BJ (cell line): ENCODE data around the gene NAA10. TPM values are rescaled to one million over a fixed set of nuclear protein-coding genes. Genes with fewer than 3 reads are reported as not detected.
A peak's percentile ranks its signal among the peaks of the same experiment; 100 is the strongest.

Source experiments
- CTCF ChIA-PET: fragments of 350-600 bp; formaldehyde crosslinking; extraction: SDS; loops from one replicate; lab custom pipeline; 2021; ENCODE audit warnings: antibody characterized with exemption, inconsistent platforms; lab: Yijun Ruan, JAX
- POLR2A ChIA-PET: fragments of 300-600 bp; sonication (Branson Sonifier 250); formaldehyde crosslinking; extraction: SDS; loops from one replicate; lab custom pipeline; 2021; ENCODE audit warnings: antibody characterized with exemption; lab: Charles Lee
- DNase-seq: peaks from one replicate; pipeline ENCODE4 v3.0.0-alpha.2; 2011; ENCODE audit warnings: low read depth
- H3K27me3 ChIP-seq: 2 replicates; pipeline ENCODE4 v1.6.0; 2011; ENCODE audit warnings: low read length; ENCODE audit not compliant: control insufficient read depth, insufficient read depth
- H3K36me3 ChIP-seq: 2 replicates; pipeline ENCODE4 v1.5.1; 2011; ENCODE audit warnings: low read length; ENCODE audit not compliant: control insufficient read depth, insufficient read depth
- H3K4me3 ChIP-seq: 2 replicates; pipeline ENCODE4 v1.5.1; 2011; ENCODE audit warnings: low read depth, mild to moderate bottlenecking, control low read depth, low read length
- polyA plus RNA-seq: library from polyadenylated mRNA; depleted of rRNA; stranded (reverse); fragments of >200 nt; gene quantifications from 2 replicates; pipeline ENCODE4 v1.2.3, GENCODE V29; 2011
- TF ChIP-seq, protein P1 (sequence below): IDR thresholded peaks from 2 replicates; pipeline ENCODE4 v1.5.1; 2011; ENCODE audit warnings: low read depth, mild to moderate bottlenecking, control low read depth, inconsistent platforms, low read length, moderate library complexity; ENCODE audit not compliant: insufficient read depth

The NAA10 gene
- polyA plus RNA-seq, 1 experiment = 76.0 TPM

DNA sequence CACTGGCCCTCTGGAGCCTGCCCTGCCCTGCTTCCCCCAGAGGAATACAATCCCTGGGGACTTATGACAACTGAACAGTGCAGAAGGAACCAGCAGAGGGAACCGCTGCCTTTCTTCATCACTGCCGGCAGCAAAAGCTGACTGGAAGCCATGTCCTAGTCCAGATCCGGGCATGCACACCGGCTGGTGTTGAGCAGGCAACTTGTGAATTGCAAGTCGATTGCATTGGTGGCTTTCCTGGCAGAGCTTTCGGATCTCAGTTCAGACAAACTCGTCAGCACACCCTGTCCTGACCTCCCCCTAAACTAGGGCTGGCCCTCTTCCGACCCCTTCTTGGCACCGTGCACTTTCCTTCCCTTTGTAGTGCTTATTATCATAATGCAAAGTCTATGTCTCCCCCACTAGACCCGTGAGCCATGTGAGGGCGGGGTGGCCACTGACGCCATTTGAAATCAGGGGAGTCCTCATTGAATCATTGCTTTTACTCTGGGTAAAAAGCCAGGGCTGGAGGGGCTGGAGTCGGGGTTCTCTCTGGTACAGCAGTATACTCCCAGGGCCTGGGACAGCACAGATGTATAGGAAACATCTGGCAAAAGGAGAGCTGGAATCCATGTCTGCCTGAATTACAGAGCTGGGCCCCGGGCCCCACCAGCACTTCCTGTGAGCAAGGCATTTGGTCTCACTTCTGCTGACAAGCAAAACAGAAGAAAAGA, 10.5 kb downstream of the NAA10 start:
- Histone ChIP-seq H3K27me3 (no peaks in the 10 kb centered on the region), H3K36me3 (no peaks in the 10 kb centered on the region), H3K4me3 (no peak overlapping the region)
- DNase-seq = no peak
- POLR2A ChIA-PET = no interaction called here
- TF ChIP-seq, protein P1, sequence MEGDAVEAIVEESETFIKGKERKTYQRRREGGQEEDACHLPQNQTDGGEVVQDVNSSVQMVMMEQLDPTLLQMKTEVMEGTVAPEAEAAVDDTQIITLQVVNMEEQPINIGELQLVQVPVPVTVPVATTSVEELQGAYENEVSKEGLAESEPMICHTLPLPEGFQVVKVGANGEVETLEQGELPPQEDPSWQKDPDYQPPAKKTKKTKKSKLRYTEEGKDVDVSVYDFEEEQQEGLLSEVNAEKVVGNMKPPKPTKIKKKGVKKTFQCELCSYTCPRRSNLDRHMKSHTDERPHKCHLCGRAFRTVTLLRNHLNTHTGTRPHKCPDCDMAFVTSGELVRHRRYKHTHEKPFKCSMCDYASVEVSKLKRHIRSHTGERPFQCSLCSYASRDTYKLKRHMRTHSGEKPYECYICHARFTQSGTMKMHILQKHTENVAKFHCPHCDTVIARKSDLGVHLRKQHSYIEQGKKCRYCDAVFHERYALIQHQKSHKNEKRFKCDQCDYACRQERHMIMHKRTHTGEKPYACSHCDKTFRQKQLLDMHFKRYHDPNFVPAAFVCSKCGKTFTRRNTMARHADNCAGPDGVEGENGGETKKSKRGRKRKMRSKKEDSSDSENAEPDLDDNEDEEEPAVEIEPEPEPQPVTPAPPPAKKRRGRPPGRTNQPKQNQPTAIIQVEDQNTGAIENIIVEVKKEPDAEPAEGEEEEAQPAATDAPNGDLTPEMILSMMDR = peak; percentile 30
- CTCF ChIA-PET = interaction anchor here (1.9 to 3.2 kb wide), 2 partner anchors 23 to 160 kb away, joined by 6 to 23 read pairs; partner anchors contain the start of gene PLXNB3

DNA sequence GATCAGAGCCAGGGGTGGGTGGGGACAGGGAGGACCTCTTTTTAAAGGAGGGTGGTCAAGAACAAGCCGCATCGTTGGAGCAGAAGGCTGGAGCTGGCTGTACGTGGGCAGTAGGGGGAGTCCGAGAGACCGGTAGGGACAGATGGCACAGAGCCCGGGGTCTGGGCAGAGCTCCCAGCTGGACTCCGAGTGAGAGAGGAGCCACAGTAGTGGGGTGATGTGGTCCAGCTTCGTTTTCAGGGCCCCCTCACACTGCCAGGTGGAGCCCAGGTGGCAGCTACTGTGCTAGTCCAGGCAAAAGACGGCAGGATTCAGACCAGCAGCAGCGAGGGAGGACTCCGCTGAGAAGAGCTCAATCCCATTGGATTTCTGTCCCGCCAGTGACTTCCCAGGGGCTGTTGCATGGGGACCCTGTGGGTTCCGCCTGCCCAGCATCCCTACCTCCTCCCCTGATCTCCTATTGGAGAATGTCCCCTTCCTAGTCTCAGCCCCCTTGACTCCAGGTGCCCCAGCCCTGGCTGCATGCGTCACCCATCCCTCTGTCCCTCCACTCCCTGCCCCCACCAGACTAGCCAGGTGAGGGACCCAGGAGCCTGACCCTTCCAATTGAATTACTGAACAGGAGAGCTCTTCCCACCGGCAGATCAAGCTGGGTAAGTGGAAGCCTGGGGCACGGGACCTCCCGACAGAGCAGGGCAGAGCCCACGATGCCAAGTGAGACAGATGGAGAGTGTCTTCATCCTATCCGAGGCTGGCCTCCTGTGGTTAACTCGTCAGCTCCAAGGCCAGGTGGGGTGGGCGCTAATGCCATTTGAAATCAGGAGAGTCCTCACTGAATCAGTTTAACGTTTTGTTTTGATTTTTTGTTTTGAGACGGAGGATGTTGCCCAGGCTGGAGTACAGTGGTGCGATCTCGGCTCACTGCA, 11.6 kb downstream of the NAA10 start:
- Histone ChIP-seq H3K36me3 (no peaks in the 10 kb centered on the region), H3K4me3 (no peak overlapping the region), H3K27me3 (no peaks in the 10 kb centered on the region)
- ChIA-PET POLR2A (no interaction called here), CTCF (interaction anchor here (1.0 to 3.2 kb wide), 9 partner anchors 12 to 159 kb away, joined by 3 to 26 read pairs (median 6); partner anchors contain the start of gene PLXNB3)
- TF ChIP-seq, protein P1 = peak; percentile 73
- no peak for DNase-seq

DNA sequence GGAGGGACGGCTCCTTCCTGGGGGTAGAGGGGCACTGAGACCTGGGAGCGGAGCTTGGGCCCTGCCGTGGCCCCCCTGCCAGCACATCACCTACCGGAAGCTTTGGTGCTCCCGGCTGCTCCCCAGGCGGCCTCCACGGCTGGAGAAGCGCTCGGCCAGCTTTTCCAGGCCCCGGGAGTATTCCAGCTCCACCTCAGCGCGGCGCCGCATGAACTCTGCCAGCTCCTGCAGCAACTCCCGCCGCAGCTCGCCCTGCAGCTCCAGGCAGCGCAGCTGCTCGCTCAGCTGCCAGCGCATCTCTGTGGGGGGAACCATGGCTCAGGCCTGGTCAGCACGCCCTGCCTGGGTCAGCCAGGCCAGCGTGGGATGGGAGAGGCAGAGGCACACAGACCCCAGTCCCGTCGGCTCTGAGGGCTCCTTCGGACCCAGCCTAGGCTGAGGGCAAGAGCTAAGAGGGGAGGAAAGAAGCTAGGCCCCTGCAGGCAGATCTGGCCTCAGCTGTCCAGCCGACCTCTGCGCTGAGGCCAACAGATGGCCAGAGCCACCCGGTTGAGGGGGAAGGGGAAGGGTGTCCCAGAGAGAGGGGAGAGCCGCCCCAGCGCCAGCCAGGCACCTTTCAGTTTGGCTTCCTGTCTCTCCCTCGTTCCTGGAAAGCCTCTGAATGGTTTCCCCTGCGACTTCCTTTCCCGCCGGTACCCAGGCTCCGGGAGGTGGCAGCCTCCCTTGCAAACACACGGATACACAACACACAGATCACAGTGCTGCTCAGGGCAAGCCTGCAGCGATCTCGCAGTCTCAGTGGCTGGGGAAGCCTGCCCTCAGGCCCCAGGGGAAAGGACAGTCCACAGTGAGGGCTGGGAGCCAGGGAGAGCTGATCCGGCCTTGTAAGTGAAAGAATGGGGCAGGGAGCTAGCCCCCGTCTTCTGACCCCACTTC, 13.1 kb downstream of the NAA10 start:
- Histone ChIP-seq H3K27me3 (no peaks in the 10 kb centered on the region), H3K36me3 (no peaks in the 10 kb centered on the region), H3K4me3 (no peak overlapping the region)
- DNase-seq = no peak
- CTCF ChIA-PET = interaction anchor here (0.6 to 2.4 kb wide), 7 partner anchors 11 to 157 kb away, joined by 3 to 26 read pairs (median 5); partner anchors contain the start of gene PLXNB3
- POLR2A ChIA-PET = no interaction called here
- TF ChIP-seq, protein P1 = no peak

DNA sequence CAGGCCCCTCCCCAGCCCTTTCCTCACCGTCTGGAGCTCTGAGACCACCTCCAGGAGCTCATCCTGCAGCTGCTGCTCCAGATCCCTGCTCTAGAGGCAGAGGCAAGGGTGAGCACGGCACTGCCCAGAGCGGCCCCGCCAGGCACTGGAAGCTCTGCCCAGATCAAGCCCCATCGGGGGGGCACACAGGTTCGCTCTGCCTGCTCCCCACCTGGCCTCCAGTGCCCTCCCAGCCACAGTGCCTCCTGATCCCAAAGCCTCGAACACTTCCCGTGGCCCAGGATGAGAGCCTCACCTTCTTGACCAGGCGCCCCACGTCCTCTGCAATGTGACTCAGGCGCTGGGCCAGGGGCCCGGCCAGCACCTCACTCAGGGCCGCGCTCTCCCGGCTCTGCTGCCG, 13.8 kb downstream of the NAA10 start:
- H3K27me3 ChIP-seq = no peaks in the 10 kb centered on the region
- H3K36me3 ChIP-seq = no peaks in the 10 kb centered on the region
- no peak overlapping the region for H3K4me3 ChIP-seq
- TF ChIP-seq, protein P1 = no peak
- ChIA-PET POLR2A (no interaction called here), CTCF (interaction anchor here (0.6 to 2.4 kb wide), 3 partner anchors 10 to 157 kb away, joined by 3 to 26 read pairs (median 4); partner anchors contain the start of gene PLXNB3)
- no peak for DNase-seq
